Tibial nerve (tissue), 4 donors: ENCODE results near the gene NEMP1.
A peak's percentile ranks its signal among the peaks of the same experiment; 100 is the strongest.

Experiments
- EP300 ChIP-seq, 2 donors: sonication (generic); formaldehyde crosslinking; IDR thresholded peaks; one replicate each; pipeline ENCODE4 v1.6.1; 2017; ENCODE audit warnings: antibody characterized with exemption in 2 of 2, mild to moderate bottlenecking in 1 of 2
- POLR2A ChIP-seq, 2 donors: fragments of 450-650 bp; IDR thresholded peaks; one replicate each; pipeline ENCODE4 v1.6.1; 2017; ENCODE audit warnings: antibody characterized with exemption in 2 of 2, mild to moderate bottlenecking in 2 of 2, moderate library complexity in 2 of 2
- TF ChIP-seq, protein P1 (sequence below), 5 experiments: fragments of 200-600 bp in 3 of 5; fragments of 450-650 bp in 2 of 5; sonication (generic) in 3 of 5; IDR thresholded peaks; one replicate each; pipeline ENCODE4 v1.5.1; 2016 to 2019; ENCODE audit warnings: antibody characterized with exemption in 5 of 5, mild to moderate bottlenecking in 3 of 5, moderate library complexity in 2 of 5

DNA sequence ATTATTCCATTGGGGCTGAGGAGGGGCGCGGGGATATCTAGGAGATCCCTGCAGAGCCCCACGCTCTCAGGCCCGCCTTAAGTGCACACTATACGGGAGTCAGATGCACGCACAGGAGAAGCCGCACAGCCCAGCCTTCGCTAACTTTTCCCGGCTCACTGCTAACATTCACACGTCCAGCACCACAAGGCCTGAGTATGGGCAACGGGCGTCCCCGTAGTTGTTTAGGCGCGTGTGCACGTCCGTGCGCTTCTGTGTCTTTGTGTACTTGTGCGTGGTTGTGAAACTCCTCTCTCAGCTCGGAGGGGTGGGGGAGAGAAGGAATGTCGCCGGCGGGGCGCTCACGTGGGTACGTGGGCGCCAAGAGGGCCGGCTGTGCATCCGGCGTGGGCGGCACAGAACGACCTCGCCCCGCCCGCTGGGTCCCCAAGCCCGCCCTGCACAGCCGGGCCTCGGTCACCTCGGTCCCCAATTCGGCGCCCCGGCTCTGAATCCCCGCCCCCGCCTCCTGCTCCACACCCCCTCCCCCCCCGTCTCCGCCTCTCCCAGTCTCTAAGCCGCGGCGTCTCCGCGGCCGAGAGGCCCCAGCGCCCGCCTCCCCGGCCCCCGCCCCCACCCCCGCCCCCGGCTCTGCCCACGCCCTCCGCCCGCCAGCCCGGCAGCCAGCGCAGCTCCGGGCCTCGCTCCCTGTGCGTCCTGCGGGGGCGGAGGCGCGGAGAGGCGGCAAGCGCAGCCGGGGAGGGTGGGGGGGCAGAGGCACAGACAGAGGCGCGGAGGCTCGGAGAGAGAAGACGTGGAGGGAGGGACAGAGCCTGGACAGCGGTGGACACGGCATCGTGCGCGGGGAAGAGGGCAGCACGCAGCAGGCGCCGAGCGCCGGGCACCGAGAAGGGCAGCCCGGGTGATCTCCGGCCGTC is 10.0 kb upstream of the NEMP1 start, which contains the start of gene NAB2:
- peak; percentile 54 to 97 for TF ChIP-seq EP300 (IDR thresholded peaks at IDR 0.05)
- TF ChIP-seq, protein P1, sequence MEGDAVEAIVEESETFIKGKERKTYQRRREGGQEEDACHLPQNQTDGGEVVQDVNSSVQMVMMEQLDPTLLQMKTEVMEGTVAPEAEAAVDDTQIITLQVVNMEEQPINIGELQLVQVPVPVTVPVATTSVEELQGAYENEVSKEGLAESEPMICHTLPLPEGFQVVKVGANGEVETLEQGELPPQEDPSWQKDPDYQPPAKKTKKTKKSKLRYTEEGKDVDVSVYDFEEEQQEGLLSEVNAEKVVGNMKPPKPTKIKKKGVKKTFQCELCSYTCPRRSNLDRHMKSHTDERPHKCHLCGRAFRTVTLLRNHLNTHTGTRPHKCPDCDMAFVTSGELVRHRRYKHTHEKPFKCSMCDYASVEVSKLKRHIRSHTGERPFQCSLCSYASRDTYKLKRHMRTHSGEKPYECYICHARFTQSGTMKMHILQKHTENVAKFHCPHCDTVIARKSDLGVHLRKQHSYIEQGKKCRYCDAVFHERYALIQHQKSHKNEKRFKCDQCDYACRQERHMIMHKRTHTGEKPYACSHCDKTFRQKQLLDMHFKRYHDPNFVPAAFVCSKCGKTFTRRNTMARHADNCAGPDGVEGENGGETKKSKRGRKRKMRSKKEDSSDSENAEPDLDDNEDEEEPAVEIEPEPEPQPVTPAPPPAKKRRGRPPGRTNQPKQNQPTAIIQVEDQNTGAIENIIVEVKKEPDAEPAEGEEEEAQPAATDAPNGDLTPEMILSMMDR (IDR thresholded peaks at IDR 0.05), result peak in 1 of 5 experiments; percentile 32
- TF ChIP-seq POLR2A (IDR thresholded peaks at IDR 0.05), result peak; percentile 75 to 82
